Nephron (organoid): ENCODE data around the gene FAM229A.

Source experiments
- H3K27ac Mint-ChIP-seq, 3 experiments: 2 replicates each; pipeline ENCODE4 v1.8.0; 2020; ENCODE audit warnings: mixed read lengths in 3 of 3, mild to moderate bottlenecking in 2 of 3, moderate library complexity in 1 of 3
- H3K27me3 Mint-ChIP-seq: 2 replicates; pipeline ENCODE4 v1.8.0; 2021; ENCODE audit warnings: low read depth, mild to moderate bottlenecking, moderate library complexity, mixed read lengths
- H3K36me3 Mint-ChIP-seq: 2 replicates; pipeline ENCODE4 v1.8.0; 2020; ENCODE audit warnings: low read depth, mixed read lengths
- H3K4me1 Mint-ChIP-seq: 2 replicates; pipeline ENCODE4 v1.8.0; 2020; ENCODE audit warnings: mixed read lengths
- H3K4me3 Mint-ChIP-seq, 3 experiments: 2 replicates each; pipeline ENCODE4 v1.8.0; 2020; ENCODE audit warnings: mild to moderate bottlenecking in 3 of 3, mixed read lengths in 3 of 3, moderate library complexity in 2 of 3
- H3K9me3 Mint-ChIP-seq: 2 replicates; pipeline ENCODE4 v1.8.0; 2020; ENCODE audit warnings: mixed read lengths
- TF ChIP-seq, protein P1 (sequence below), 3 experiments: fragments of 200-600 bp; sonication (generic); IDR thresholded peaks; one replicate each; pipeline ENCODE4 v1.5.0; 2021; ENCODE audit warnings: antibody characterized with exemption in 3 of 3; ENCODE audit not compliant: unreplicated experiment in 3 of 3

FAM229A gene

DNA sequence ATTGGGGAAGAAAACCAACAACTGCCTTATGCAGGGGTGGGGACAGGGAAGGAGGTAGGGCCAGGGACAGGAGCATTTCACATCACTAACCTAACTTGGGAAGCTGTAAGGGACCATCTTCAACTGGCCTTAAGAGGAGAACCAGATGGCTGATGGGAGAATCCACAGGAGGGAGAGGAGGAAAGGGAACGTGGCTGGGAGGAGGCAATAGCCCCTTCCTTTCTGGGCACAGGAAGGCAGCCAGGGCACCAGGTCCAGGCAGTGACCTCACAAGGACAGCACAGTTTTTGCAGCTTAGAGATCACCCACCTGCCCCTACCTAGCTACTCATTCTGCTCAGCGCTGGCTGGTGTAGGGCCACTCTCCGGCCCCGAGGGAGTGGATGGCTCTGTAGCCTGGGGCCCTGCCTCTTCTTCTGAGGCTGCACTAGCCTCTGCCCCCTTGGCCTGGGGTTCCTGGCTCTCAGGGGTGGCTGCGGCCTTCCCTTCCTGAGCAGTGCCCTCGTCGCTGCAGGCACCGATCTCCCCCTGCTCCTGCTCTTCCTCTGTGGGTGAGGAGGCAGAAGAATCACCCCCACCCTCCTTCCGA lies 27.9 kb downstream of the FAM229A start:
- TF ChIP-seq, protein P1, sequence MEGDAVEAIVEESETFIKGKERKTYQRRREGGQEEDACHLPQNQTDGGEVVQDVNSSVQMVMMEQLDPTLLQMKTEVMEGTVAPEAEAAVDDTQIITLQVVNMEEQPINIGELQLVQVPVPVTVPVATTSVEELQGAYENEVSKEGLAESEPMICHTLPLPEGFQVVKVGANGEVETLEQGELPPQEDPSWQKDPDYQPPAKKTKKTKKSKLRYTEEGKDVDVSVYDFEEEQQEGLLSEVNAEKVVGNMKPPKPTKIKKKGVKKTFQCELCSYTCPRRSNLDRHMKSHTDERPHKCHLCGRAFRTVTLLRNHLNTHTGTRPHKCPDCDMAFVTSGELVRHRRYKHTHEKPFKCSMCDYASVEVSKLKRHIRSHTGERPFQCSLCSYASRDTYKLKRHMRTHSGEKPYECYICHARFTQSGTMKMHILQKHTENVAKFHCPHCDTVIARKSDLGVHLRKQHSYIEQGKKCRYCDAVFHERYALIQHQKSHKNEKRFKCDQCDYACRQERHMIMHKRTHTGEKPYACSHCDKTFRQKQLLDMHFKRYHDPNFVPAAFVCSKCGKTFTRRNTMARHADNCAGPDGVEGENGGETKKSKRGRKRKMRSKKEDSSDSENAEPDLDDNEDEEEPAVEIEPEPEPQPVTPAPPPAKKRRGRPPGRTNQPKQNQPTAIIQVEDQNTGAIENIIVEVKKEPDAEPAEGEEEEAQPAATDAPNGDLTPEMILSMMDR (IDR thresholded peaks at IDR 0.05; ENCODE audit: unreplicated experiment in 3 of 3), result no peak
- H3K9me3 Mint-ChIP-seq, result no peaks in the 10 kb centered on the region
- no peaks in the 10 kb centered on the region for H3K27me3 Mint-ChIP-seq
- H3K4me3 Mint-ChIP-seq, result peak overlapping the region; percentile 98
- H3K4me1 Mint-ChIP-seq, result peaks cover 36% of the 10 kb centered on the region
- H3K27ac Mint-ChIP-seq, result peak overlapping the region; percentile 66 to 93 (median 84)
- peaks cover 52% of the 10 kb centered on the region for H3K36me3 Mint-ChIP-seq

DNA sequence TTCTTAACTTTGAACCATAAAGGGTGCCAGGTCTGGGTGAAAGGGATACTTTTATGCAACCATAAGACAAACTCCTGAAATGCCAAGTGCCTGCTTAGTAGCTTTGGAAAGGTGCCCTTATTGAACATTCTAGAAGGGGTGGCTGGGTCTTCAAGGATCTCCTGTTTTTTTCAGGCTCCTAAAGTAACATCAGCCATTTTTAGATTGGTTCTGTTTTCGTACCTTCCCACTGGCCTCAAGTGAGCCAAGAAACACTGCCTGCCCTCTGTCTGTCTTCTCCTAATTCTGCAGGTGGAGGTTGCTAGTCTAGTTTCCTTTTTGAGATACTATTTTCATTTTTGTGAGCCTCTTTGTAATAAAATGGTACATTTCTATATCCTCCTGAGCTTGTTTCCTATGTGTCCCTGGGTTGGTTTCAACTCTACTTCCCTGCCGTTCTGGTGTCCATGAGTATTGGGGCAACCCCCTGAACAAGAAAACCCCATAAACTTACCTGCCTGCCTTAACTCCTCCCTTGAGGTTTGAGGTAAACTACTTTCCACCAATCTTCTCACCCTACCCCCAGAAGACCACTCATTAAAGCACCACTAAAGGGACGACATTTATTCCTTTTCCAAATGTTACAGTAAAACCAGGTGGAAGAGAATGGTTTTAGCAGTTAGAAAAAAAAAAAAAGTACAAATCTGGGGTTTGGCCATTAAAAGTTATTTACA lies 28.9 kb downstream of the FAM229A start:
- peak overlapping the region; percentile 37 to 74 (median 66) for H3K27ac Mint-ChIP-seq
- peak overlapping the region; percentile 98 for H3K4me3 Mint-ChIP-seq
- H3K4me1 Mint-ChIP-seq, result peaks cover 31% of the 10 kb centered on the region
- no peaks in the 10 kb centered on the region for H3K27me3 Mint-ChIP-seq
- H3K36me3 Mint-ChIP-seq, result peaks cover 62% of the 10 kb centered on the region
- TF ChIP-seq, protein P1 (IDR thresholded peaks at IDR 0.05; ENCODE audit: unreplicated experiment in 3 of 3), result no peak
- H3K9me3 Mint-ChIP-seq, result no peaks in the 10 kb centered on the region

DNA sequence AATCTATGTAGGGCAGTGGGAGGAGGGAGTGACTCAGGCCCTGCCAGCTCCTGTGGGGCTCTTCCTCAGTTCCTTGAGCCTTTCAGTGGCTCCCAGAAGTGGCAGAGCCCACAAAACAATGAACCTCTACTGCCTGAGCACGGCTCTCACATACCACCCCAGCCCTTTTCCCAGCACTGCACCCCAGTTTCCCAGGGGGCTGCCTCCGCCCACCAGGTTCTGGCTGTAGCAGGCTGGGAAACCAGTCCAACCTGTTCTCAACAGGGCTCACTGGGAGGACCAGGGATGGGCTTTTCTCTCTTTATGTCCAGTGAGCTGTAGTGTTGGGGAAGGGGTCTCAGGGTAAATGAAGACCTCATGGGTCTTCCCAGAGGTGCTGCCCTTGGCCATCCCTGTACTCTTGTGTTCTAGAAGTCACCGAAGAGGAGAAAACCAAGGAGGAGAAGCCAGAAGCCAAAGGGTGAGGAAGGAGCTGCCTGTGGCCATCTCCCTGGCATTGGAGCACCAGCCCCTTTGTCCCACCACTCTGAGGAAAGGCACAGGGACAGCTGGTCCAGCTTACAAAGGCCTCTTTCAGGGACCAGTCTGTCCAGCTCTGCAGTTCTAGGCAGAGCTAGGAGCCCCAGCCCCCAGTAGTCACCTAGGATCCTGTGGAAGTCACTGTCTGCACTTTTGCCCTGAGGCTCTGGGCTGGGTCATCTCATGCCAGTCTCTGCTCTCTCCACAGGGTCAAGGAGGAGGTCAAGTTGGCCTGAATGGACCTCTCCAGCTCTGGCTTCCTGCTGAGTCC lies 29.8 kb downstream of the FAM229A start:
- peak overlapping the region in 2 of 3 experiments; percentile 45 to 63 for H3K27ac Mint-ChIP-seq
- peaks cover 22% of the 10 kb centered on the region for H3K4me1 Mint-ChIP-seq
- no peaks in the 10 kb centered on the region for H3K9me3 Mint-ChIP-seq
- peaks cover 68% of the 10 kb centered on the region for H3K36me3 Mint-ChIP-seq
- no peaks in the 10 kb centered on the region for H3K27me3 Mint-ChIP-seq
- TF ChIP-seq, protein P1 (IDR thresholded peaks at IDR 0.05; ENCODE audit: unreplicated experiment in 3 of 3), result no peak
- H3K4me3 Mint-ChIP-seq, result peak overlapping the region; percentile 63 to 78 (median 76)

DNA sequence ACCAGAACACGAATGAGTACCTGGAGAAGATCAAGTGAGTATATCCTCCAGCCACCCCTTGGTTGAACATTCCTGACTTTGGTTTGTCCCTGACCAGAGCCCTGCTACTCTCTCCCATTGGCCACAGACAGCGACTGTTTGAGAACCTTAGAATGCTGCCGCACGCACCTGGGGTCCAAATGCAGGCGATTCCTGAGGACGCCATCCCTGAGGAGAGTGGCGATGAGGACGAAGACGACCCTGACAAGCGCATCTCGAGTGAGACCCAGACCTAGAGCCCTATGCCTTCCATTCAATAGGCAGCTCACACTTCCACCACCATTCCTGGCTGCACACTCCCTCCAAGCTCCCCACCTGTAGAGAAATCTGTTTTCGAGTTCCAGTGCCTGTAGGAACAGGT lies 30.7 kb downstream of the FAM229A start:
- Mint-ChIP-seq H3K4me1 (peaks cover 22% of the 10 kb centered on the region), H3K36me3 (peaks cover 75% of the 10 kb centered on the region), H3K9me3 (no peaks in the 10 kb centered on the region), H3K27ac (peak overlapping the region in 2 of 3 experiments; percentile 6 to 39), H3K4me3 (peak overlapping the region; percentile 4 to 78 (median 24)), H3K27me3 (no peaks in the 10 kb centered on the region)
- TF ChIP-seq, protein P1 (IDR thresholded peaks at IDR 0.05; ENCODE audit: unreplicated experiment in 3 of 3), result no peak

DNA sequence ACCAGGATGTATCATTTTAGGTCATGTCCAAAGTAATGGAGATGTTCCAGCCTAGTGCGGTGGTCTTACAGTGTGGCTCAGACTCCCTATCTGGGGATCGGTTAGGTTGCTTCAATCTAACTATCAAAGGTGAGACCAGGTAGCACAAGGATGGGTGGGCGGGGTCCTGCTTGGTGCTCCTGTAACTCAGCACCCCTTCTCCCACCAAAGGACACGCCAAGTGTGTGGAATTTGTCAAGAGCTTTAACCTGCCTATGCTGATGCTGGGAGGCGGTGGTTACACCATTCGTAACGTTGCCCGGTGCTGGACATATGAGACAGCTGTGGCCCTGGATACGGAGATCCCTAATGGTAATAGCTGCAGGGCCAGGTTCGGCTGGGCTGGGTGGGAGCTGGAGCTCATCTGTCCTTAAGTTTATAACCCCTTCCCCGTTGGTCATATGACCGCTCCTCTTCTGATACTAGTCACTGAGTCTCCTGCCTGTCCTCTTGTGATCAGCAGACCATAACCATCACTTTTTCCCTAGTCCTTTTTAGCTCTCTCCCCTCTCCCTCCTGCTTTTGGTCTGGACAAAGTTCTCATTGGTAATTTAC lies 31.6 kb downstream of the FAM229A start:
- H3K9me3 Mint-ChIP-seq, result no peaks in the 10 kb centered on the region
- peak overlapping the region in 2 of 3 experiments; percentile 39 to 53 for H3K27ac Mint-ChIP-seq
- peaks cover 22% of the 10 kb centered on the region for H3K4me1 Mint-ChIP-seq
- H3K4me3 Mint-ChIP-seq, result no peak overlapping the region
- H3K27me3 Mint-ChIP-seq, result no peaks in the 10 kb centered on the region
- peaks cover 76% of the 10 kb centered on the region for H3K36me3 Mint-ChIP-seq
- TF ChIP-seq, protein P1 (IDR thresholded peaks at IDR 0.05; ENCODE audit: unreplicated experiment in 3 of 3), result no peak
